GM19467 (cell line): ENCODE data around the gene ZNF544.

Experiments used
- ATAC-seq: cut with Tn5 transposase; IDR thresholded peaks from one replicate; pipeline ENCODE4 v1.9.1; 2021; ENCODE audit warnings: mild to moderate bottlenecking, moderate library complexity; ENCODE audit not compliant: unreplicated experiment

The ZNF544 gene

DNA sequence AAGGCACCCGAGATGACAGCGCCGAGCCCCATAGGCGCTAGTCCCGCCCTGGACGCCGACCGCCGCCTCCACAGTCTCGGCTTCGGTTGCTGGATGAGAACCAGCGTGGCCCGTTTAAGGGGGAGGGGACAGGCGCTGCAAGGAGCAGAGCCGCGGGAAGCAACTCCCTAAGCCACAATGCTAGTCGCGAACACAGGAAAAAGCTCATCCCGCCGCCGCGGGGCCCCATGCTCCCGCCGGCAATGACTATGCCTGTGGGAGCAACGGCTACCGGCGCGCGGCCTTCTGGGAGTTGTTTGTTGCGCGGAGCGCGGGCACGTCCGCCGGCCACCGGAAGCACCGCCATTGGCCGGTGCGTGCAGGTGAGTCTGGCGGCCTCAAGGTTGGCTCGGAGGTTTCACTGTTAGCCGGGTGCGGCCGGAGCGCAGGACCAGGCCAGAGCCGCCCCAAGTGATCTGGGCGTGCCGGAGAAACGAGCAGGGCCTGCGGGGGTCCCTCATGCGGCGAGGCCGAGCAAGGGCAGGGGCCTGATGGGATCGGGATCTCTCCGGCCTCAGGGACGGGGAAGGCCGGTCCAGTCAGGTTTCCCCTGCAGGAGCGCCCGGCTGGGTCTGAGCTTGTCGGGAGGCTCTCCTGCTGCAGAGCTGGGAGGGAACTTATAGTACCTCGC, at the start of gene ZNF544:
Gene ZNF544, plus strand, starts transcription at position 330 of the 670 bp plus-strand sequence. CDS start 15,110 bp downstream, outside the sequence.
- ATAC-seq = peak; percentile 89

DNA sequence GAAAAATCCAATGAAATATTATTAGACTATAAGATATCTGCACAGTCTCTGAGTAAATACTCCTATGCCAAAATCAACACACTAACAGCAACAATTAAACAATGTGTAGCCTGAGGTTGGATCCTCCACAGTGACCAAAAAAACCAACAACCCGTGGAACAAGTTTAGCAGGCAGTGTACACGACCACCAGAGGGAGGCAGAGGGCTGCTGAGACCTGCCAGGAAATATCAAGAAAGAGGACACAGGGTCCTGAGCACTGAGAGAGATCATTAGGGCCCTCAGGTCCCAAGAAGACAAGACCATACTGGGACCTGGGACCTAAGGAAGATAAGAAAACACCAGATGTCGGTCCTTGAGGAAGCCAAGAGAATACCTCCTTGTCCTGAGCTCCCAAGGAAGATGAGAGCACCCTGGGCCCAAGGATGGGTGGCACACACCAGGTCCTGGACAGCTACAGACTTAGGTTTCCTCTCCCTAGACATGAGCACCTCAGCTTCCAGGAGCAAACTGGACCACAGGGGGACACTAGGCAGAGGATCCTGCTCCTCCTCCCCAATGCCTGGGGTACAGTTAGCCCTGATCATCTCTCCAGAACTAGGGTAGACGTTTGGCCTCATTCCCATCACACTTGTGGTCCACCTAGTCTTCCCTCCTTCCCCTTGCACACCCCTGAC, 46.7 kb upstream of the ZNF544 start:
- no peak for ATAC-seq

DNA sequence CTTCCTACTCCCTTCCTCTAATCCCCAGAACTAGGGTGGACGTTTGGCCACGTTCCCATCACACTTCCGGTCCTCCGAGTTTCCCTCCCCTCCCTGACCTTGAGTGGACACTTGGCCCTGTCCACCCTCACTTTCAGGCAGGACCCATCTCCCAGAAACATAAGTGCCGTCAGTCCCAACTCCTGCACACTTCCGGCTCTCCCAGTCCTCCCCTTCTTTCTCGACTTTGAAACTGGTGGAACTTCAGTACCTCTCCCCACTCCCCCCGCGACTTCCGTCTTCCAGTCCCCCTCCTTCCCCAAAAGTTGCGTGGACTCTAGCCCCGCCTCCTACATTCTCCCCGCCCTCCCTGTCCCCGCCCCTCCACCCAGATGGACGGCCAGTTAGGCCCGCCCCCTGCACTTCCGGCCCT, 46.1 kb upstream of the ZNF544 start:
- ATAC-seq = no peak

DNA sequence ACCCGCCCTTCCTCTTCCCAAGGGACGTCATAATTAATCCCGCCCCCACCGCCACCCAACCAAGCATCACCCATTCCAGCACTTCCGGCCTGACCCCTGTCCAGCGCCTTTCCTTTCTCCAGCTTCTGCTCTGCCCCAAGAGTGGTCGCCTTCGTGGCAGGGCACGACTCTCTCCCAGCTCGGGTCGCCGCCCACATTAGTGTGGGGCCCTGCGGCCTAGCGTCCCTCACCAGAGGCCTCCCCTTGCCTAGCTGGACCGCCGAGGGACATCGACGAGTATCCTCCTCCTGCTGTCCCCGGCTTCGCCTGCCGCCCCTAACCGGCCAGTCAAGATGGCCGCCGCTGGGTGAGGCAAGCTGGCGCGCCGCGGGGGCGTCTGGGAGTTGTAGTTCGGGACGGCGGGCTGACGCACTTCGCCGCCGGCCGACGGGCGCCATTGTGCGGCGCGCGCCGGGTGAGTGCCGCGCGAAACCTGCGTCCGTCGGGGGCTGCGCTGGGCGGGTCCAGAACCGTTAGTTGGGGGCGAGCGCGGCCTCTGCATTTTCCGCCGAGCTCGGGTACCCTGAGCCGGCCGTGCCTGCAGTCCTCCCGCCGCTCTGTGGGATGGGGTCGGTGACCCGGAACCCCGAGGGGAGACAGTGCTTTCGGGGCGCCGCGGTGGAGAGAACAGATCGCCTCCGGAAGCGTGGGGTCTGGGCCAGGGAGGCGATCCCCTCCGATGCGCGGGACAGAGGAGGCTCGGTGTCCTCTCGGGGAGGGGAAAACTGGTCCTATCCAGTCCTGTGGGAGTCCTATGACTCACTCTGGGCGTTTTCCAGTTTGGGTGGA, 45.5 kb upstream of the ZNF544 start, which contains the start of gene ZNF274:
Gene ZNF274, plus strand, starts transcription at position 73 of the 828 bp plus-strand sequence. CDS start 905 bp downstream, outside the sequence.
- ATAC-seq = peak; percentile 95

DNA sequence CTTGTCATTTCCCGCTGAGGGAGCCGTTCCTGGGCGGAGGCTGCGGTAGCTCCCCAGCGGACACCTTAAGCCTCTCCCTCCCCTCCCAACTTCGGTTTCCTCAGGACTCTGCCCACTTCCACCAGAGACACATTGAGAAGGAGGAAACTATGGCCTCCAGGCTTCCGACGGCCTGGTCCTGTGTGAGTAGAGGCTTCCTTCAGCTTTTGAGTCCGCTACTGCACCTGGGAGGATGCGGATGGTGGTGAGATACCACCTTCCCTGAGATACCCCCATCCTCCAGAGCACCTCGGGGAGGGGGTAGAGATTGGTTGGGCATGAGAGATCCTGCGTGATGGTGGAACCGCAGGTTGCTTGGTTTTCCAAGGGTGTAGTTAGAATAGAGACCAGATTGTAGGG, 44.9 kb upstream of the ZNF544 start:
- ATAC-seq = no peak

DNA sequence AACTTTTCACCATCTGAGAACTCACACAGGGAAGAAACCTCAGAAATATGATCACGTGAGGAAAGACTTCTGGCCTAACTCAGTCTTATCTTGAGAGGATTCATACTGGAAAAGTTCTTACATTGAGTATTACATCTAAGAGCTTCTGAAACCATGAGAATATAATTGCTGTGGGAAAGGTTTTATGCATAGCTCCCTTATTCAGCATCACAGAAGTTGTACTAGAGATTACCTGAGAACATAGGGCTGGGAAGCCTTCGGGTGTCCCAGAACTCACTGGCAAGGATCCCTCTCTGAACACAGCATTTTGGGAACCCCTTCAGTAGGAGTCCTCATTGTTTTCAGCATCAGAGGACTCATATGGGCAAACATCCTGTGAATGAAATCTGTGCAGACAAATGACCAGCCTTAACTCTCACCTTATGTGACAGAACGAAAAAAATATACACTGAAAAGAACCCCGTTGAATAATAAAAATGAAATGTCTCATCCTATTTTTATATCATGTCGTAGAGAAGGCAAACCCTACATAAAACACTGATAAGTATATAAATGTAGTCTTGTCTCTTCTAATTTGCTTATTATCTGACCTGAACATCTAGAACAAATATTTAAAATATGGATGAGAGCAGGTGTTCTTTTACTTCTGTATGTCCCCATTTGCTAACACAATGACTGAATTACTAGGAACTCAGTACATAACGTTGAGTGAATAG, 31.7 kb upstream of the ZNF544 start:
- ATAC-seq = no peak

DNA sequence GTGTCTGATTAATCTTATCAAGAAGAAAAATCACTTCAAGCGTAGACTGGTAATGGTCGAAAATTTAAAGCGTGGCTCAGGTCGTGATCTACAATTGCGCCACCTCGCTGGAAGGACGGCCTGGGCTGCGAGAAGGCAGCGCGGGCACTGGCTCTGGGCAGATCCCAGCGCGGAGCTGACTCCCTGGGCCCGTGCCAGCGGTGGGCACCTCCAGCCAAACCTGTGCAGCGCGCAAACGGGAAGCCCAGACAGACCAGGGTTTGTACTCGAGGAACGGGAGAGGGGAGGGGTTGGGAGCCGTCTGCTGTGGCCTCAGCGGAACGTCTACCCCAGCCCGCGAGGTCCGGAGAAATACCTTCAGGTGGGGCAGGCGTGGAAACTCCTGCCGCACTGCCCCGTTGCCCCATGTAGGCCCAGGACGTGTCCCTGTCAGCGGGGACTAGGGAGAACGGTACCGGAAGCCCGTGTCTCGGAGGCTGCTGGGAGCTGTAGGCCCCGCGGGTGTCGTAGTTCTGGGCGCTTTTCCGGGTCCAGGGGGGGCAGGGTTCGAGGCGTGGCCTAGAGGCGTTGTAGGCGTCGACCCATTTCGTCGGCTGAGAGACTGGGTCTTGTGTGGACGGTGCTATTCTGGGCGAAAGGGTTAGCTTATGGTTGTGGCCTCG, 24.8 kb upstream of the ZNF544 start:
- ATAC-seq = no peak

DNA sequence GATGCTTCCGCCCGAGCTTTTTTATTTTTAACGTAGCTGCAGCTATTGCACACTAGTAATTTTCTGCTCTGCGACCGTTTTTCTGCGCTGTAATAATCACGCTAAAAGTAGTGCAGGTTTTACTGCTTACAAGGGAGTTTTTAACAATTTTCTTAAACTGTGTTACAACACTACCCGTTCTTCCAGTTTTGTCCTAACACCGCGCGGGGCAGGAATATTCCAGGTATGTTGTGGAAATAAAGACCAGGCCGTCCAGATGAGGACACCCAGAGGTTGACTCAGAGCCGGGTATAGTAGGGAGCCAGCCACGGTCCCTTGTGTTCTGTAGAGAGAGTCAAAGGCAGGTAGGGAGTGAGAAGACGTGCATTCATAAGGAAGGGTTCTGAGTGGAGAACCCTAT, 24.1 kb upstream of the ZNF544 start:
- ATAC-seq = no peak

DNA sequence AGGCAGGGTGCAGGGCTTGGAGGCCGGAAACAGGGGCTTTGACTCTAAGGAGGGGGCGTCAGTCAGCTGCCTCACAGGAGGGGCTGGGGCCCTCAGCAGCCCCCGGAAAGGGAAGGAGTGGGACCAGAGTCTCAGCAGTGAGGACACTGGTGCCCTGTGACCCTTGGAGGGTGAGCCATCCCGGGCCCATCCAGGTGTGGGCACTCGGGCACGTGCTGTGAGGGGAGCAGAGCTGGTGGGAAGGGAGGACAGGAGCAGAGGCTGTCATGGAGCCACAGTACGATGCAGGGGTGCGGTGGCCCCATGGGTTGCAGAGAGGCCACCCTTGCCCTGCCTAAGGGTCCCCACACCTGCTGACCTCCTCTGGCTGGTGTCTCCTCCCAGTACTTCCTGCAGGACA, 19.1 kb upstream of the ZNF544 start:
- ATAC-seq = no peak

DNA sequence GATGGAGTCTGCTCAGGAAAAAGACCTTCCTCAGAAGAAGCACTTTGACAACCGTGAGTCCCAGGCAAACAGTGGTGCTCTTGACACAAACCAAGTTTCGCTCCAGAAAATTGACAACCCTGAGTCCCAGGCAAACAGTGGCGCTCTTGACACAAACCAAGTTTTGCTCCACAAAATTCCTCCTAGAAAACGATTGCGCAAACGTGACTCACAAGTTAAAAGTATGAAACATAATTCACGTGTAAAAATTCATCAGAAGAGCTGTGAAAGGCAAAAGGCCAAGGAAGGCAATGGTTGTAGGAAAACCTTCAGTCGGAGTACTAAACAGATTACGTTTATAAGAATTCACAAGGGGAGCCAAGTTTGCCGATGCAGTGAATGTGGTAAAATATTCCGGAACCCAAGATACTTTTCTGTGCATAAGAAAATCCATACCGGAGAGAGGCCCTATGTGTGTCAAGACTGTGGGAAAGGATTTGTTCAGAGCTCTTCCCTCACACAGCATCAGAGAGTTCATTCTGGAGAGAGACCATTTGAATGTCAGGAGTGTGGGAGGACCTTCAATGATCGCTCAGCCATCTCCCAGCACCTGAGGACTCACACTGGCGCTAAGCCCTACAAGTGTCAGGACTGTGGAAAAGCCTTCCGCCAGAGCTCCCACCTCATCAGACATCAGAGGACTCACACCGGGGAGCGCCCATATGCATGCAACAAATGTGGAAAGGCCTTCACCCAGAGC, 16.2 kb upstream of the ZNF544 start:
- no peak for ATAC-seq

DNA sequence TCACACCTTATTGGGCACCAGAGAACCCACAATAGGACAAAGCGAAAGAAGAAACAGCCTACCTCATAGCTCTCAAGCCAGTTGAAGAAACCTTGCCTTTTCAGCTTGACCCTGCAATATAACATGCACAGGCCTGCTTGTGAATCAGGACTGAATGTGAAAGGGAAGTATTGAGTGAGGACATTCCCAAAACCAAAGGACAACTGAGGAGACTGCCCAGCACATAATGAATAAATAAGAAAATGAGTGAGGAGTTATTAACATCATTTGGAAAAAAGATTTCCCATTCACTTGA, 15.7 kb upstream of the ZNF544 start:
- no peak for ATAC-seq

DNA sequence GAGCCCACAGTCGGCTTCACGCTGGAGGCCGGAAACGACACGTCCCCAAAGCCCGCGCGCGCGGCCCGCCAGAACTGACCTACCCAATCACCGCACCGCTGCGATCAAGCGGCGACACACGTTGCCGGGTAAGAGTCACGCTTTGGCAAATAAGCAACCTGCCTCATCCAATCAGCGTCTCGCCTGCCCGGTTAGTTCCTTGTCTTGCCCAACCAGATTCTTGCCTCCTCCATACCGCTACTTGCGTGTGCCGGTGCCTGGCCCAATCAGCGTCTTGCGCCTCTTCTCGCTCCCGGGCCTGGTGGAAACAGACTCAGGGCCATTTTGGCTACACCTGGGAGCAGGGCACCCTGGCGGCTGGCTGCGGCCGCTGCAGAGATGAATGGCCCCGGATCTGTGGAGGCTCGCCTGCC, 11.6 kb upstream of the ZNF544 start:
- no peak for ATAC-seq

DNA sequence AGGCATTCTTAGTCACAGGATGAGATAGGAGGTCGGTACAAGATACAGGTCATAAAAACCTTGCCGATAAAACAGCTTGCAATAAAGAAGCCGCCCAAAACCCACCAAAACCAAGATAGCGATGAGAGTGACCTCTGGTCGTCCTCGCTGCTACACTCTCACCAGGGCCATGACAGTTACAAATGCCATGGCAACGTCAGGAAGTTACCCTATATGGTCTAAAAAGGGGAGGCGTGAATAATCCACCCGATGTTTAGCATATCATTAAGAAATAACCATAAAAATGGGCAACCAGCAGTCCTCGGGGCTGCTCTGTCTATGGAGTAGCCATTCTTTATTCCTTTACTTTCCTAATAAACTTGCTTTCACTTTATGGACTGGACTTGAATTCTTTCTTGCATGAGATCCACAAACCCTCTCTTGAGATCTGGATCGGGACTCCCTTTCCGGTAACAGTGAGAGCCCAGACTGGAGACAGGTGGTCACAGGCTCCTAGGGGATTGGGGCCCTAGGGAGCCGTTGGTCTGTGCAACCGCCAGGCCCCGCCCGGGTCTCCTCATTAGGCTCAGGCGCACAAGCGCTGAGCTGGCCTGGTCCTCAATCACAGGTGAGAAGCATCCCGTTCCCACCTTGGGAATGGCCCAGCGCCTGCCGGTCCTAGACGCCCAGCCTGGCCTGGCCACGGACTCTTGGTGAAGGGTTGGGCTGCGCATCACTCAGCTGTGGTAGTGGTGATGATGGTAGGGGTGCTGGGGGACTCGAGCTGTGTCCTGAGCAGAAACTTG, 10.9 kb upstream of the ZNF544 start:
- no peak for ATAC-seq

DNA sequence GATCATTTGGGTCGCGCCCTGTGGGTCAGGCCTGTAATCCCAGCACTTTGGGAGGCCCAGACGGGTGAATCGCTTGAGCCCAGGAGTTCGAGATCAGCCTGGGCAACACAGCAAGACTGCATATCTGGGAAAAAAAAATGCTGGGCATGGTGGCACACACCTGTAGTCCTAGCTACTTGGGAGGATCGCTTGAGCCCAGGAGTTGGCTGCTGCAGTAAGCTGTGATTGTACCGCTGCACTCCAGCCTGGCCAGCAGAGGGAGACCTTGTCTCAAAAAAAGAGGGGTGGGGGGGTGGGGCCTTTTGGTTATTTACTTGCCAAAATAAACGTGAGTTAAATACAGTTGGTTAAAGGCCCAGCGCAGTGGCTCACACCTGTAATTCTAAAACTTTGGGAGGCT, 9.8 kb upstream of the ZNF544 start:
- ATAC-seq = no peak

DNA sequence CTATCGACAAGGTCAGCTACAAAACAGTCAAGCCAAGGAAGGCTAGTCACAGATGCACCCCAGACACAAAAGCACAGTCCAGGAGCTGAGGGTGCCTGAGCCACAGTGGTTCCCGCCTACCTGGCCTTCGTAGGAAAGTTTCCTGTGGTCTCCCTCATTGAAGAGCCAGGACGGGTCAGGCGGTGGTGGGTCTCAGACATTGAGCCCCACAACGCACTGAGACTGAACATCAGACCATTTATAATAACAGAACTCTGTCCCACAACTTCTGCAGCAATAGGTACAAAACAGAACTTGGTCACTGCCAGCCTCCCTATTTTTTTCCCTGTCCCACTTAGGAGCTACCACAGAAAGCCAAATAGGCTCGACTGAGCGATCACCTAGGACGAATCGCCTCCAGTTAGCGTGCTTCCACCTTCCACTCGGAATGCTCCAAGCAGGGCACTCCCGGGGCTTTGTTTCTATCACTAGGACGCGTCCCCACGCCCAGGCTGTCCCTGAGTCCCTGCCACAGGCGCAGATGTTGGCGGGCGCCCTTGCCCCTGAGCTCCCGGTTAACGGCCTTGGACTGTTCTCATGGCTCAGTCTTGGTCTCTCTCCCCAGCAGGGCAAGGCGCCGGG, 640 bp upstream of the ZNF544 start:
- peak; percentile 9 for ATAC-seq

DNA sequence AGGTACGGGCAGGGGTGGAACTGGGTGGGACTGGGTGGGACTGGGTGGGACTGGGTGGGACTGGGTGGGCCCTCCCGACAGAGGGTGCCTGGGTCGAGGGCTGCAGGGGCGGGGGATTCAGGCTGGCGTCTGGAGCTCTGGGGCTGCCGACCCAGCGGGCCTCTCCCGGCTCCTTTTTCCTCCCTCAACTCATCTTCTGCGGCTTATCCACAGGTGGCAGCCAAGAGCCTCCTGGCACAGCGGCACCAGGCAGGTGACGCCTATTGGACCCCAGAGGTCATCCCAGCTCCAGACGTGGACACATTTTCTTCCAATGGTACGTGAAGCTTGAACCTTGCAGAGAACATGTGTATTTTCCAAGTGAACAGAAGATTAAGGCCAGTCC, 533 bp downstream of the ZNF544 start:
- ATAC-seq = no peak

DNA sequence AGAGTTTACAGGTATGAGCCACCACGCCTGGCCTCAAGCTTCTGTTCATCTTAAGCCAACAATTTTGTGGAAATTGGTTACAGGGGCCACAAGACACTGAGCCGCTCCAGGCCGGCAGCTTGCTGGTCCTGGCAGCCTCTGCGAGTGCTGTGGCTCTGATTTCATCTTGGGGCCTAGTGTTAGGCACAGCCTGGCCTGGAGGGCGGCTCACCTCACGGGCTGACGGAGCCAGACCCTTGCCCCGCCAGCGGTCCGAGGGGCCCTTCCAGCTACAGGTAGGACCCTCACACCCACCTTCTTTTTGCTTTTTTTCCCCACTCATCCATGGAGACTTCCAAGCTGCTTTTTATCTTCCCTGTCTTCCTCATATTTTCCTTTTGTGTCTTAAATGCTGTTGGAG, 8.6 kb downstream of the ZNF544 start:
- no peak for ATAC-seq

DNA sequence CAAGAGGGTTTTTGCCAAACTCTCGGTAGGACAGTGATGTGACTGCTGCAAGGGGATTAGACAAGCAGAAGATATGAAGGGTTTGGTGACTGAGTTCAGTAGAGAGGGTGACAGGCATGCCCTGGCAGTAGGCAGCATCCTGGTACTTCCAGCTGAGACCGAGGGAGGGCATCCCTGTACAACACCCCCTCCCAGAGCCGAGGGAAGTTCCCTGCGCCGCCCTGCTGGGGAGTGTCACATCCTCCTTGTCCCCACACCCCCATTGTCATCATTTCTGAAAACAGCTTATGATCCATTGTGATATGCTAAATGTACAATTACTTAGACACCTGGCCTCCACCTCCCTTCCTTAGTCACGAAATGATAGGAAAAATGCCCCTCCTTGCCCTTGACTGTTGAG, 14.6 kb downstream of the ZNF544 start:
- no peak for ATAC-seq

DNA sequence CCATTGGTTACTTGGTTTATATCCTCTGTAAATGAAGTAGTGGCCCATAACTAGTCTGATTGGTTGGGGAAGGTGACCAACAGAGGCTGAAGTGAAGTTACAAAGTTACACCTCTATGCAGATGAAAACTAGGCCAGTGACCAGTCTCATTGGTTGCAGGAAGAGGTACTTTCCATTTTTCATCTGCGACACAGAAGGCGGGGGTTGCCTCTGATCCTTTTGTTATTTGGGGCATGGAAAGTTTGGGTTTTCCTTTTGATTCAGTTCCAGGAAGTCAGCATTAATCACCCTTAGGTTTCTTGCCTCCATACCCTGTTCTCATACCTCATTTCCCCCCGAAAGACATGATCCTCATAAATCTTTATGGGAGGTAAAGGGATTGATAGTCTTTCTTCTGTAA, 20.2 kb downstream of the ZNF544 start:
- no peak for ATAC-seq
